ENCODE results near the gene KCNC3. TPM values are rescaled to one million over a fixed set of nuclear protein-coding genes. Genes with fewer than 3 reads are reported as not detected.

Gene KCNC3
- total RNA-seq, 4 donors from 2014 or later, result 1.5 to 3.1 (median 1.7) TPM

DNA sequence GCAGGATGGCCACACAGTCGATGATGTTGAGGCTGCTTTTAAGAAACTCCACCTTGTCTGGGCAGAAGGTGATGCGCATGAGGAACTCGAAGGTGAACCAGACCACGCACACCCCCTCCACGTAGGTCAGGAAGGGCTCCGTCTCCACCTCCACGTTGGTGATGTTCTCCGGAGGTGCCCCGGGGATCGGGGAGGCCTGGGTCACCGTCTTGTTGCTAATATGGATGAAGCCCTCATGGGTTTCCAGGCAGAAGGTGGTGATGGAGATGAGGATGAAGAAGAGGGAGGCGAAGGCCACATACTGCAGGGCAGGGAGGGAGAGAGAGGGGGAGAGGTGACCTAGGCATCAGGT is 5.4 kb downstream of the KCNC3 start:
- no peaks in the 10 kb centered on the region for H3K36me3 ChIP-seq
- no peak for DNase-seq (ENCODE audit: low spot score in 2 of 2)
- no peak overlapping the region for H3K4me3 ChIP-seq
- peaks cover 35% of the 10 kb centered on the region for H3K4me1 ChIP-seq
- H3K27ac ChIP-seq, result no peak overlapping the region
- H3K27me3 ChIP-seq, result peaks cover 31% of the 10 kb centered on the region
- no peaks in the 10 kb centered on the region for H3K9me3 ChIP-seq
- TF ChIP-seq, protein P1, sequence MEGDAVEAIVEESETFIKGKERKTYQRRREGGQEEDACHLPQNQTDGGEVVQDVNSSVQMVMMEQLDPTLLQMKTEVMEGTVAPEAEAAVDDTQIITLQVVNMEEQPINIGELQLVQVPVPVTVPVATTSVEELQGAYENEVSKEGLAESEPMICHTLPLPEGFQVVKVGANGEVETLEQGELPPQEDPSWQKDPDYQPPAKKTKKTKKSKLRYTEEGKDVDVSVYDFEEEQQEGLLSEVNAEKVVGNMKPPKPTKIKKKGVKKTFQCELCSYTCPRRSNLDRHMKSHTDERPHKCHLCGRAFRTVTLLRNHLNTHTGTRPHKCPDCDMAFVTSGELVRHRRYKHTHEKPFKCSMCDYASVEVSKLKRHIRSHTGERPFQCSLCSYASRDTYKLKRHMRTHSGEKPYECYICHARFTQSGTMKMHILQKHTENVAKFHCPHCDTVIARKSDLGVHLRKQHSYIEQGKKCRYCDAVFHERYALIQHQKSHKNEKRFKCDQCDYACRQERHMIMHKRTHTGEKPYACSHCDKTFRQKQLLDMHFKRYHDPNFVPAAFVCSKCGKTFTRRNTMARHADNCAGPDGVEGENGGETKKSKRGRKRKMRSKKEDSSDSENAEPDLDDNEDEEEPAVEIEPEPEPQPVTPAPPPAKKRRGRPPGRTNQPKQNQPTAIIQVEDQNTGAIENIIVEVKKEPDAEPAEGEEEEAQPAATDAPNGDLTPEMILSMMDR (IDR thresholded peaks at IDR 0.05), result no peak
- WGBS, result 89% methylated on average over 12 of the region's 12 CpGs

DNA sequence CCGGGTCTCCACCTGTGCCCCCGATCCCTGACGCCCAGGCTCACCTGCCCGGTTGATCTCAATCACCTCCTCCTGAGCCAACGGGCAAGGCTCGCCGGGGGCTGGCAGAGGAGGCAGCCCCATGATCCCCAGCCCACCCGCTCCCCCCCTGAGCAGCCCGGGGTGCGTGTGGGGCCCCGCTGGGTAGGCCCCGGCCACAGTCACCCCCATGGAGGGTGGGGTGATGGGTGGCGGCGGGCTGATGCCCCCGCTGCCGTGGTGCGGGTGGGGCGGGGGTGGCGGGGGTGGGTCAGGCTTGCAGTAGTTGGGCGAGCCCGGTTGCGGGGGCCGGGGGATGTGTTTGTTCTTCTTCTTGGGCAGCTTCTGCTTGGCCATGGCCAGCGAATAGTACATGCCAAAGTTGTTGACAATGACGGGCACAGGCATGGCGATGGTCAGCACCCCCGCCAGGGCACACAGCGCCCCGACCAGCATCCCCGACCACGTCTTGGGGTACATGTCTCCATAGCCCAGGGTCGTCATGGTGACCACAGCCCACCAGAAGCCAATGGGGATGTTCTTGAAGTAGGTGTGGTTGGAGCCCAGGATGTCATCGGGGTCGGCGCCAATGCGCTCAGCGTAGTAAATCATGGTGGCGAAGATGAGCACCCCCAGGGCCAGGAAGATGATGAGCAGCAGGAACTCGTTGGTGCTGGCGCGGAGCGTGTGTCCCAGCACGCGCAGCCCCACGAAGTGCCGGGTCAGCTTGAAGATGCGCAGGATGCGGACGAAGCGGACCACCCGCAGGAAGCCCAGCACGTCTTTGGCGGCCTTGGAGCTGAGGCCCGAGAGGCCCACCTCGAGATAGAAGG is 6.0 kb downstream of the KCNC3 start:
- H3K27me3 ChIP-seq, result peaks cover 26% of the 10 kb centered on the region
- H3K36me3 ChIP-seq, result no peaks in the 10 kb centered on the region
- H3K27ac ChIP-seq, result no peak overlapping the region
- H3K9me3 ChIP-seq, result no peaks in the 10 kb centered on the region
- TF ChIP-seq, protein P1 (IDR thresholded peaks at IDR 0.05), result no peak
- no peak for TF ChIP-seq POLR2AphosphoS5 (IDR thresholded peaks at IDR 0.05)
- TF ChIP-seq EP300 (IDR thresholded peaks at IDR 0.05), result no peak
- TF ChIP-seq POLR2A (IDR thresholded peaks at IDR 0.05), result no peak
- H3K4me1 ChIP-seq, result peaks cover 31% of the 10 kb centered on the region
- no peak for DNase-seq (ENCODE audit: low spot score in 2 of 2)
- WGBS, result 94% methylated on average over 29 of the region's 55 CpGs
- no peak overlapping the region for H3K4me3 ChIP-seq

DNA sequence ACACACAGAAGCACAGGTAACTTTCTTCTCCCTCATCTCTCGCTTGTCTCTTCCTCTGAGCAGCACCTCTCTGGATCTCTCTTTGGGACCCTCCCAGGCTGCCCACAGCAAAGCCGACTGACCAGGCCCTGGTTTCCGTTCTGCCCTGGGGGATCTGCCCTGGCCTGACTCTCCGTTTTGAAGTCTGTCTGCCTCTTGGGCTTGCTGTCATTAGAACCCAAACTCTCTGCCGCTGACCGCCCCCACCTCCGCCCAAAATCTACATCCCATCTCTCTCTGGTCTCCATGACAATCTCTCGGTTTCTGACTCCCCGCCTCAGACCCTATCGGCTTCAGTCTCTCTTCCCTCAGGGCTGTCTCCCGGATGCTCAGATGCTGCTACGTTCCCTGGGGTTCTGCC is 6.9 kb downstream of the KCNC3 start:
- H3K27ac ChIP-seq, result no peak overlapping the region
- H3K36me3 ChIP-seq, result no peaks in the 10 kb centered on the region
- H3K4me3 ChIP-seq, result no peak overlapping the region
- WGBS, result 79% methylated on average over 12 of the region's 12 CpGs
- no peak for DNase-seq (ENCODE audit: low spot score in 2 of 2)
- H3K9me3 ChIP-seq, result no peaks in the 10 kb centered on the region
- H3K27me3 ChIP-seq, result peaks cover 24% of the 10 kb centered on the region
- TF ChIP-seq, protein P1 (IDR thresholded peaks at IDR 0.05), result no peak
- TF ChIP-seq EP300 (IDR thresholded peaks at IDR 0.05), result no peak
- TF ChIP-seq POLR2A (IDR thresholded peaks at IDR 0.05), result no peak
- TF ChIP-seq POLR2AphosphoS5 (IDR thresholded peaks at IDR 0.05), result no peak
- H3K4me1 ChIP-seq, result peaks cover 25% of the 10 kb centered on the region

DNA sequence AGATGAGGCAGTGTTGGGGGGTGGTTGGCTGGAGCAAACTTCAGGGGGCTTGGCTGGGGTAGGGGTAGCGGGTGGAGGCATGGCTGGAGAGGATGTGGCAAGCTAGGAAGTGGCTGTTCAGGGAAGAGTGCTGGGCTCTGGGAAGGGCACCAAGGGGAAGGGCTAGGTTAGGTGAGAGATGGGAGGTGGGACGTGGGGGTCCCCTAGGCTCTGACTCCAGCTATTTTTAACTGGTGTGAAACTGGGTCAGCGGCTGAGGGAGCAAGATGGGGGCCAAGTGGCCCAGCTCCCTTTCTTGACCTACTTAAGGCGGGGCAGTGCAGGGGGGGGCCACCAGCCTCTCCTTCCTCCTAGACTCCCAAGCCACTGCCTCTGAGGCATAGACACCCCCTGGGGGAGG is 7.3 kb downstream of the KCNC3 start:
- TF ChIP-seq, protein P1 (IDR thresholded peaks at IDR 0.05), result no peak
- no peak for TF ChIP-seq POLR2AphosphoS5 (IDR thresholded peaks at IDR 0.05)
- no peak for TF ChIP-seq EP300 (IDR thresholded peaks at IDR 0.05)
- no peak for TF ChIP-seq POLR2A (IDR thresholded peaks at IDR 0.05)
- DNase-seq (ENCODE audit: low spot score in 2 of 2), result no peak
- Histone ChIP-seq H3K27ac (no peak overlapping the region), H3K36me3 (no peaks in the 10 kb centered on the region), H3K9me3 (no peaks in the 10 kb centered on the region), H3K27me3 (peaks cover 24% of the 10 kb centered on the region), H3K4me3 (no peak overlapping the region), H3K4me1 (peaks cover 25% of the 10 kb centered on the region)
- WGBS, result 83% methylated on average over 3 of the region's 4 CpGs

DNA sequence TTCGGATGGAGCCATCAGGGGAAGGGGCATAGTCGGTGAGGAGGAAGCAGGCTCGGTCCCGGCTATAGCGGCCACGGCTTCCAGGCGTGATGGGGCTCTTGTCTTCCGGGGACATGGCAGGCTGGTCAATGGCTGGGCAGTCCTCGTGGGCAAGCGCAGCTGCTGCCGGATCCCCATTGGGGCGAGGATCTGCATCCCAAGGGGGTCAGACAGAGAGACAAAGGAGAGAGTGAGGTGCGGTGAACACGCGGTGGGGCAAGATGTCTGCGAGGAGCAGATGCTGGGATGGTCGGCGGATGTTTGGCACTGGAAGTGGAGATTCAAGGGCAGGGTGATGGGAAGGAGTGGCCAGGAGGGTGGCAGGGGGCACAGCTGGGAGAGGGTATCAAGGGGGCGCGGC is 8.6 kb downstream of the KCNC3 start:
- H3K27ac ChIP-seq, result no peak overlapping the region
- no peak overlapping the region for H3K4me3 ChIP-seq
- H3K36me3 ChIP-seq, result no peaks in the 10 kb centered on the region
- no peak for DNase-seq (ENCODE audit: low spot score in 2 of 2)
- WGBS, result 89% methylated on average over 20 of the region's 20 CpGs
- H3K9me3 ChIP-seq, result no peaks in the 10 kb centered on the region
- TF ChIP-seq, protein P1 (IDR thresholded peaks at IDR 0.05), result no peak
- TF ChIP-seq EP300 (IDR thresholded peaks at IDR 0.05) (no peak), POLR2AphosphoS5 (IDR thresholded peaks at IDR 0.05) (no peak), POLR2A (IDR thresholded peaks at IDR 0.05) (no peak)
- H3K4me1 ChIP-seq, result peaks cover 17% of the 10 kb centered on the region
- peaks cover 30% of the 10 kb centered on the region for H3K27me3 ChIP-seq

Data from suprapubic skin (tissue), 4 donors.